SK-N-SH (cell line): Measurements from ENCODE around the gene PARD3B.

Experiments used
- CTCF ChIP-seq: fragments of 200-600 bp; sonication (generic); IDR thresholded peaks from 2 replicates; pipeline ENCODE4 v1.6.1; 2017; ENCODE audit warnings: antibody characterized with exemption, mild to moderate bottlenecking, moderate library complexity
- EZH2phosphoT487 ChIP-seq: fragments of 200-600 bp; sonication (generic); IDR thresholded peaks from 2 replicates; pipeline ENCODE4 v1.6.1; 2017; ENCODE audit warnings: low read depth, mixed run types, mild to moderate bottlenecking, antibody characterized with exemption, moderate library complexity, borderline replicate concordance
- GABPA ChIP-seq: IDR thresholded peaks from 2 replicates; pipeline ENCODE4 v1.4.0; 2012; ENCODE audit warnings: low read depth, mild to moderate bottlenecking
- POLR2AphosphoS5 ChIP-seq: IDR thresholded peaks from 2 replicates; pipeline ENCODE4 v1.6.1; 2012; ENCODE audit warnings: low read depth, low read length
- RCOR1 ChIP-seq: fragments of 150-350 bp; IDR thresholded peaks from 2 replicates; pipeline ENCODE4 v1.6.1; 2017; ENCODE audit warnings: antibody characterized with exemption, low read length

GRCh38 chr2:204535356-204535755 is 9.9 kb upstream of the PARD3B start:
- no peak for TF ChIP-seq POLR2AphosphoS5
- no peak for TF ChIP-seq CTCF
- TF ChIP-seq RCOR1: no peak
- no peak for TF ChIP-seq GABPA
- TF ChIP-seq EZH2phosphoT487: no peak
